B cell (primary cell): ENCODE measurements around the gene MED26. TPM values are rescaled to one million over a fixed set of nuclear protein-coding genes. Genes with fewer than 3 reads are reported as not detected.

Experiments
- ATAC-seq: fragments of 200-7000 bp; cut with Tn5 transposase; one replicate; pipeline ENCODE4 v1.10.0; 2021; ENCODE audit warnings: low read depth, mild to moderate bottlenecking, moderate number of reproducible peaks, moderate library complexity
- CTCF ChIA-PET: fragments of 350-600 bp; sonication (Branson Sonifier 250); formaldehyde crosslinking; loops from one replicate; lab custom pipeline; 2021; ENCODE audit warnings: antibody characterized with exemption, inconsistent platforms; lab: Charles Lee
- POLR2A ChIA-PET: fragments of 350-600 bp; sonication (Branson Sonifier 250); formaldehyde crosslinking; loops from one replicate; lab custom pipeline; 2021; ENCODE audit warnings: antibody characterized with exemption; lab: Charles Lee
- DNase-seq: peaks from one replicate; pipeline ENCODE4 v3.0.0; 2013
- H2AFZ ChIP-seq: 2 replicates; pipeline ENCODE4 v1.6.1; 2012; ENCODE audit warnings: mild to moderate bottlenecking, low read depth, low read length; ENCODE audit not compliant: insufficient read depth, poor library complexity, severe bottlenecking
- H3K27ac ChIP-seq, 2 donors: 1 replicate in 1 of 2; 2 replicates in 1 of 2; pipeline ENCODE4 v1.5.1; 2012 to 2013; ENCODE audit warnings: low read length in 2 of 2, mild to moderate bottlenecking in 2 of 2, moderate library complexity in 1 of 2
- H3K27me3 ChIP-seq, 4 experiments: fragments of 200-600 bp in 1 of 4; sonication (generic) in 1 of 4; replicated peaks in 1 of 4; 1 replicate in 2 of 4; 2 replicates in 2 of 4; pipeline versions ENCODE4 v1.6.1 to v1.7.0; 2013 to 2016; ENCODE audit warnings: low read length in 3 of 4, mild to moderate bottlenecking in 2 of 4, mixed read lengths in 1 of 4, moderate library complexity in 1 of 4; ENCODE audit not compliant: insufficient read depth in 4 of 4, control insufficient read depth in 3 of 4; ENCODE audit errors: control extremely low read depth in 1 of 4
- H3K36me3 ChIP-seq, 2 experiments: replicated peaks in 1 of 2; 1 replicate in 1 of 2; 2 replicates in 1 of 2; pipeline versions ENCODE4 v1.6.1 to v1.7.1; 2013; ENCODE audit warnings: low read length in 1 of 2; ENCODE audit not compliant: insufficient read depth in 2 of 2, control insufficient read depth in 1 of 2; ENCODE audit errors: control extremely low read depth in 1 of 2, extremely low read depth in 1 of 2
- H3K4me1 ChIP-seq, 2 donors: fragments of 200-600 bp in 1 of 2; sonication (generic) in 1 of 2; 1 replicate in 1 of 2; 2 replicates in 1 of 2; pipeline versions ENCODE4 v1.5.1 to v1.6.1; 2013 to 2017; ENCODE audit warnings: low read length in 2 of 2; ENCODE audit not compliant: control insufficient read depth in 2 of 2, insufficient read depth in 2 of 2
- H3K4me2 ChIP-seq: replicated peaks from 2 replicates; pipeline ENCODE3; 2012; ENCODE audit warnings: mild to moderate bottlenecking, low read depth, low read length; ENCODE audit not compliant: poor library complexity, severe bottlenecking
- H3K4me3 ChIP-seq, 5 experiments: fragments of 200-600 bp in 1 of 5; sonication (generic) in 1 of 5; 1 replicate in 3 of 5; 2 replicates in 2 of 5; pipeline versions ENCODE4 v1.5.1 to v1.7.0; 2011 to 2016; ENCODE audit warnings: low read length in 4 of 5, mild to moderate bottlenecking in 4 of 5, low read depth in 2 of 5, control low read depth in 1 of 5, moderate library complexity in 1 of 5; ENCODE audit not compliant: insufficient read depth in 1 of 5; ENCODE audit errors: control extremely low read depth in 1 of 5, extremely low read depth in 1 of 5
- H3K79me2 ChIP-seq: fragments of 200-600 bp; sonication (generic); one replicate; pipeline ENCODE4 v1.6.0; 2016; ENCODE audit warnings: low read length; ENCODE audit not compliant: control insufficient read depth, insufficient read depth
- H3K9ac ChIP-seq: fragments of 200-600 bp; sonication (generic); 2 replicates; pipeline ENCODE4 v1.6.1; 2017; ENCODE audit warnings: mild to moderate bottlenecking, low read length, moderate library complexity
- H3K9me3 ChIP-seq, 3 donors: one replicate each; pipeline versions ENCODE4 v1.6.1 to v1.7.1; 2013; ENCODE audit warnings: low read length in 2 of 3; ENCODE audit not compliant: control insufficient read depth in 2 of 3, insufficient read depth in 1 of 3; ENCODE audit errors: control extremely low read depth in 1 of 3
- H4K20me1 ChIP-seq: 2 replicates; pipeline ENCODE4 v1.6.0; 2012; ENCODE audit warnings: mild to moderate bottlenecking, low read length; ENCODE audit not compliant: insufficient read depth, control insufficient read depth, poor library complexity, severe bottlenecking
- H3K27ac Mint-ChIP-seq: one replicate; pipeline ENCODE4 v1.8.0; 2021; ENCODE audit warnings: mixed read lengths
- H3K27me3 Mint-ChIP-seq: one replicate; pipeline ENCODE4 v1.8.0; 2021; ENCODE audit warnings: mixed read lengths
- H3K4me1 Mint-ChIP-seq: one replicate; pipeline ENCODE4 v1.8.0; 2021; ENCODE audit warnings: mixed read lengths
- H3K4me3 Mint-ChIP-seq: one replicate; pipeline ENCODE4 v1.8.0; 2021; ENCODE audit warnings: mixed read lengths
- H3K9me3 Mint-ChIP-seq: one replicate; pipeline ENCODE4 v1.8.0; 2022; ENCODE audit warnings: mixed read lengths; ENCODE audit not compliant: insufficient read depth
- CTCF ChIP-seq: fragments of 200-600 bp; IDR thresholded peaks from one replicate; pipeline ENCODE4 v1.8.0; 2022; ENCODE audit warnings: antibody characterized with exemption, mild to moderate bottlenecking
- EZH2 ChIP-seq: IDR thresholded peaks from 2 replicates; pipeline ENCODE4 v1.6.1; 2012; ENCODE audit warnings: borderline replicate concordance, low read depth, mild to moderate bottlenecking, moderate library complexity, low read length; ENCODE audit not compliant: insufficient read depth, poor library complexity, severe bottlenecking
- WGBS: methylation state at CpG from one replicate; pipeline ENCODE4 v1.1.5; 2013; ENCODE audit warnings: missing lambda C conversion rate; ENCODE audit not compliant: insufficient coverage; 5-methylcytosine and 5-hydroxymethylcytosine counted together
- intact Hi-C: fragments of 100-400 bp; cut with micrococcal nuclease; formaldehyde crosslinking; loops from one replicate; pipeline ENCODE4 v1.10.0; 2022
- polyA plus RNA-seq: library from polyadenylated mRNA; depleted of rRNA; stranded (reverse); fragments of >200 nt; gene quantifications from 2 replicates; pipeline ENCODE4 v1.2.3, GENCODE V29; 2012
- total RNA-seq, 2 donors: library from RNA; stranded (reverse); fragments of 120-200 nt in 1 of 2; gene quantifications; 1 replicate in 1 of 2; 2 replicates in 1 of 2; pipeline versions ENCODE4 v1.2.3 to v1.2.4, GENCODE V29; 2013 to 2022

Gene MED26
- total and polyA plus RNA-seq, 2 donors (not counting 1 experiment from before 2014, with no cell fraction given): 15.6 to 33.6 TPM

DNA sequence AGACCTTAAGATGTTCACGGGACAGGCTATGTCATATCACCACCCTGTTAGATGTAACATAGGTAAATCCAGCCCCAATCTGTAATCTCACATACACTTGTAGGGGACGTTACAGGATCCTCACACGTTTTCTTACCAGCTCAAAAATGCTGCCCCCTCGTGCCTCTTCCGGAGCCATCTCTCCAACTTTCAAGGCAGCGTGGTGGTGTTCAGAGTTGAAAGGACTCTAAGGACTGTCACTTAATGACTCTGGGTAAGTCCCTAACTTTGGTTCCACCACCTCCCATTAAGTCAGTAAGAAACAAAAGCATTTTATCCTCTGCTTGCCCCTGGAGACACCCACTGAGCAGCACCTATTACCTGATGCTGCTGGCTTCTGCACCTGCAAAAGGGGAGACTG, 4.4 kb downstream of the MED26 start:
- WGBS: 93% methylated on average over 4 of the region's 6 CpGs
- Histone ChIP-seq H3K27ac (no peak overlapping the region), H2AFZ (no peak overlapping the region), H4K20me1 (peaks cover 90% of the 10 kb centered on the region), H3K9ac (no peak overlapping the region), H3K9me3 (no peaks in the 10 kb centered on the region), H3K4me1 (peaks cover 22 to 38% of the 10 kb centered on the region in 2 donors), H3K4me2 (no peak overlapping the region), H3K27me3 (no peaks in the 10 kb centered on the region), H3K4me3 (no peak overlapping the region), H3K79me2 (peaks cover 97% of the 10 kb centered on the region), H3K36me3 (peaks cover 0 to 36% of the 10 kb centered on the region in 2 experiments)
- peak overlapping the region; percentile 73 for H3K27ac Mint-ChIP-seq
- POLR2A ChIA-PET: no interaction called here
- intact Hi-C loops: no loop called here
- H3K9me3 Mint-ChIP-seq: no peaks in the 10 kb centered on the region
- no peak for TF ChIP-seq CTCF
- no peak for TF ChIP-seq EZH2
- H3K4me1 Mint-ChIP-seq: peaks cover 74% of the 10 kb centered on the region
- no peak for DNase-seq
- H3K27me3 Mint-ChIP-seq: no peaks in the 10 kb centered on the region
- no peak for ATAC-seq
- H3K4me3 Mint-ChIP-seq: no peak overlapping the region
- CTCF ChIA-PET: interaction anchor here (1.4 to 2.7 kb wide), 3 partner anchors 34 to 40 kb away, joined by 3 to 12 read pairs (median 4); no protein-coding TSS in a partner anchor

DNA sequence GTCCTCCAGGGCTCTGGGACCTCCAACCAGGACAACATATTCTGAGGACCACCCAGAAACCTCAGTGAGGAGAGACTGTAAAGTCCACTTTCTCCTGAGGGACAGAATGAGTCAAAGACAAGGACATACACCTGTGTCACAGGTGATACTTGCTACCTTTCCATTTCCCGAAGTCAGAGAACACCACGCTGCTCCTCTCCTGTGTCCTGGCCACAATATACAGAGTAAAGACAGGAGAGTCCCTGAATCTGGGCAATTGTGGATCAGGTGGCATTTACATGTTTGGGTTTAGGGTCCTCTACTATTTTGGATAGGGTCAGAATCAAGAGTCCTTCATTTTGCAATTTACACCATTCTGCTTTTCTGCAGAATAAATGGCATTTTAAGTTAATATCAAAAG, 4.9 kb downstream of the MED26 start:
- Histone ChIP-seq H3K79me2 (peaks cover 100% of the 10 kb centered on the region), H3K4me3 (no peak overlapping the region), H3K36me3 (peaks cover 0 to 36% of the 10 kb centered on the region in 2 experiments), H3K9ac (no peak overlapping the region), H3K27me3 (no peaks in the 10 kb centered on the region), H4K20me1 (peaks cover 95% of the 10 kb centered on the region), H3K4me1 (peaks cover 27 to 43% of the 10 kb centered on the region in 2 donors), H3K9me3 (no peaks in the 10 kb centered on the region), H3K4me2 (no peak overlapping the region), H2AFZ (no peak overlapping the region), H3K27ac (no peak overlapping the region)
- no peaks in the 10 kb centered on the region for H3K27me3 Mint-ChIP-seq
- H3K4me1 Mint-ChIP-seq: peaks cover 77% of the 10 kb centered on the region
- H3K4me3 Mint-ChIP-seq: no peak overlapping the region
- no peak for TF ChIP-seq EZH2
- TF ChIP-seq CTCF: no peak
- intact Hi-C loops: no loop called here
- DNase-seq (no peak), ATAC-seq (no peak)
- no peak overlapping the region for H3K27ac Mint-ChIP-seq
- ChIA-PET CTCF (interaction anchor here (1.4 to 2.7 kb wide), 3 partner anchors 33 to 39 kb away, joined by 3 to 12 read pairs (median 4); no protein-coding TSS in a partner anchor), POLR2A (no interaction called here)
- no peaks in the 10 kb centered on the region for H3K9me3 Mint-ChIP-seq
- no CpG with 5 or more reads among the region's 2 CpGs for WGBS
